ENCODE data around the gene HCAR2.
"Not testable (repeated sequence)": the region's sequence is repeated elsewhere in the genome, so short reads cannot be mapped to it uniquely, and the experiment has no call there.

The HCAR2 gene

GRCh38 chr12:122702890-122703611 lies at the start of gene HCAR2:
HCAR2 (minus strand) TSS chr12:122703357; CDS start chr12:122703283, 74 bp downstream.
- not testable (repeated sequence) for DNase-seq

DNA sequence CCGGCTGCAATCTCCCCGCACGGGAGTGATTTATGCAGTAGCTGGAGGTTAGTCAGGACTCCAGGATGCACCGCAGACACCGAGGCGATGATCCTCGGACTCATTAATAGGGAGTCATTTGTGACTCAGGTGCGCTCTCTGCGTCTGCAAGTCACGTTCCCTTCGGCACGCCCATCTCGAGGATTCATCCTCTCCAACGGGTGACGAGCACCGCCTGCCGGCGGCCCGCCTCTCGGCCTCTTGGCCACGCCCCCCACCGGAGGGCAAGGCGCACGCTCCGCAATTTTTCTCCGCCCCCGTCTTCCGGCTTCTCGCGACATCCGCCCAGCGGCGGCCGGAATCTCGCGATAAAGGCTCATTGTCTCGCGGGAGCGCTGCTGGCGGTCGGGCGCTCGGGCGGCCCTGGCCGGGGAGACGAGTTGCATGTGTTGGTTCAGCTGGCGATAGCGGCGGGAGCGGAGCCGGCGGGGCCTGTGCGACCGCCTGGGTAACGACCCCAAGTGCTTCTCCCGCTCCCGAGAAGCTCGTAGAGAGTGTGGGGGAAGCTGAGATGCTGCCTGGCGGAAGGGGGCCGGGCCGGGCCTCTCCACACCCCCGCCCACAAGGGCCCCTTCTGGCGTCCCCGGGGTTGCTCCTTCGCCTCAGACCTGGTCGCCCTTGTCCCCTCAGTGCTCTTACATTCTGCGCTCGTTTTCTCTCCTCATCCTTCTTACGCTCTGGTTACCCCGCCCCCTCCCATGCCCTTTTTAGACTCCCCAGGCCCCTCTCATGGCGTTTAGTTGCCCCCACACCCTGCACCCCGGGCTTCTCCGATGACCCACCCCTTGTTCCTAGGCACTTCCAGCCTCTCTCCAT lies 49.5 kb upstream of the HCAR2 start, which contains the start of gene DENR:
TSS of gene DENR (plus strand) at position 361 of the 855 bp plus-strand sequence. CDS start 878 bp downstream, outside the sequence.
- peak; percentile 94 for DNase-seq

- DNase-seq: not testable (repeated sequence)
These were observed 47.8 kb upstream of the HCAR2 start for GRCh38 chr12:122750781-122751515.

DNA sequence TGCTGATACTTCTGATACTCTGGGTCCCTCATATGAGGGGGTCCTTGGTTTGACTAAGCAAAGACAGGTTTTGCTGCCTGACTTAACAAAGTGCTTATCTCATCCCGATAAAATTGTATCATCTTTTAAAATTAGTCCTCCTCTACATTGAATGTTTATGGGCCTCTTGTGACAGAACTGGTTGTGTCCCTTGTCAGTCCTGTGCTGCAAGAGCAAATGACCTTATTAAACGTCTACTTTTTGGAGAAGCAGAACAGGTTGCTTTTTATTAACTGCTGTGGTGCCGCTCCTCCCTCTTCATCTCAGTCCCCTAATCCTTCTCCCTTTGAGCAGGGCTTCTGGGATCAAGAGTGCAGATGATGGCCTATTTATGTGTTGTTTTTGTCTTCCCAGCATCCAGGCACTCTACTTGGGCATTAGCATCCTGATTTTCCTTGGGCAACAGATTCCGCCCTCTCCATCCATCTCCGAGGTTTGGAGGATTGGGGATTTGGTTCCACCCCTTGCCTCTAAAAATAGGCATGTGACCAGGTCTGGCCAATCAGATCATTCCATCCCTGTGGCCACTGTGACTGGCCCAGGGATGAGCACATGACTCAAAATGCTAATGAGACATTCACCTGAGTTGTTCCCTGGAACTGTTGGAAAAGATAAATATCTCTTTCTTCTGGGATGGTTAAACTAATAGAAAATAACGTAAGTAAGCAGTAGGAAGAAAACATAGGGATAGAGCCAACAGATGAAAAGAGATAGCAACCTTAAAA lies 46.6 kb upstream of the HCAR2 start:
- DNase-seq: no peak

GRCh38 chr12:122747224-122748135 lies 44.3 kb upstream of the HCAR2 start:
- DNase-seq: no peak

DNA sequence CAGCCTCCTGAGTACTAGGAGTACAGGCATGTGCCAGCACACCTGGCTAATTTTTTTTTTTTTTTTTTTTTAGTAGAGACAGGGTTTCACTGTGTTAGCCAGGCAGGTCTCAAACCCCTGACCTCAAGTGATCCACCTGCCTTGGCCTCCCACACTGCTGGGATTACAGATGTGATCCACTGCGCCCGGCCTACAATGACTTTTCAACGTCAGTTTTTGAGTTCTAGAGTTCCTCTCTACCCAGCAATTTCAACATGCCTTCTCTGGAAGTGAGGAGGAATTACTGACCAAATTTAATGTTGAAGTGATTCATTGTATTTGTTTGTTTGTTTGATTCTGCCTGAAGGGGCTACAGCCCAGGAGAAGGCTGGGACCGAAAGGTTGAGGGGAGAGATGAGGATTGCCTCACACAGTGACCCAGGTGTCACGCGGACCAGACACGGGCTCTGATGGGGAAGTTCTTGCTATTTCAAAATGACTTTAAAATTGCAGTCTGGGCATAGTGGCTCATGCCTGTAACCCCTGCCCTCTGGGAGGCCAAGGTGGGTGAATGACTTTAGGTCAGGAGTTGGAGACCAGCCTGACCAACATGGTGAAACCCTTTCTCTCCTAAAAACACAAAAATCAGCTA lies 40.9 kb upstream of the HCAR2 start:
- no peak for DNase-seq

DNA sequence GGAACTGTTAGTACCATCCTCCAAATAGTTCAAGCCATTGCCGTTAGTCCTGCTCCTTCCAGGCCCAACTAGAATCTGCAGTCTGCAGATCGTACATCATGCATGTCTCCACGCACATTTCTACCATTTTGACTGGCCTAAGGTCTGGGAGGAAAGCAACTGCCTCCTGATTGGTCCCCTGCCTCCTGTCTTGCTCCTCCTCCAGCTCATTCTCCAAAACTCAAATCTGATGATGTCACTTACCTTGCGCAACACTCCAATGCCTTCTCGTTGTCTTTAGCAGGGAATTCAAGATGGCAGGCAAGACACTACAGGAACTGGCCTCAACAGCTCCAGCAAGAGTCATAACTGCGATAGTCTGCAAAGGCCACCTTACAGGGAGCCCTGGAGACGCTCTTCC lies 37.2 kb upstream of the HCAR2 start:
- DNase-seq: no peak

DNA sequence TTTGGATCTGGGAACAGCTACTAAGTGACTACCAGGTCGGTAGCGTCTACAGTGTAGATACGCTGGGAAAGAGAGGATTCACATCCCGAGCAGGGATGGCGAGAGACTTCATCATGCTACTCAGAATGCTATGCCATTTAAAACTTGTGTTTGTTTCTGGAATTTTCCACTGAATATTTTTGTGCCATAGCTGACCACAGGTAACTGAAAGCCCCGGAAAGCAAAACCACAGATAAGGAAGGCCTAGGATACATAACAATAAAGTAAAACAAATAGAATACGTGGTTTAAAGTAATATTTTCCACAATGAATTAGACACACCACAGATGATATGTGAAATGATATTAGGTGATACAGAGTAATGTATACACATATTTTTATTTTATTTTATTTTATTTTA lies 35.4 kb upstream of the HCAR2 start:
- DNase-seq: no peak

DNA sequence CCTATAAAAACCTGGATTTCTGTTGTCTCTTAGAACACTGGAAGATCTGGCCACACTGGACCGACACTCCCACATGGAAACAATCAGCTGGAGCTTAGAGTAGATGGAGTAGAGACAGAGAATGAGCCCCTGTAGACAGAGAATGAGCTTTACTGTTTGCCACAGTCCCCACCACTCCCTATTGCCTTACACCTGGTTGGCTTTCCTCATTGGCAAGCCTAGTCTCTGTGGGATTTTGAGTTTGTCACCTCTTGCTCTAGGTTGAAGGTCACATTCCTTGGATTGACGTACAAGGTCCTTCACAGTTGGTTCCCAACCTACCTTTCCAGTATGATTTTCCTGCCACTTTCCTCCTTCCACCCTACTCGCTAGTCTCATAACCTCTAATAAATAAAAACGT lies 29.5 kb upstream of the HCAR2 start:
- DNase-seq: no peak

GRCh38 chr12:122732170-122732569 lies 29.0 kb upstream of the HCAR2 start:
- DNase-seq: no peak

GRCh38 chr12:122730215-122731014 lies 27.3 kb upstream of the HCAR2 start, which contains the start of gene HCAR1:
HCAR1 (minus strand) TSS chr12:122730844; CDS start chr12:122730339, 505 bp downstream.
- no peak for DNase-seq

DNA sequence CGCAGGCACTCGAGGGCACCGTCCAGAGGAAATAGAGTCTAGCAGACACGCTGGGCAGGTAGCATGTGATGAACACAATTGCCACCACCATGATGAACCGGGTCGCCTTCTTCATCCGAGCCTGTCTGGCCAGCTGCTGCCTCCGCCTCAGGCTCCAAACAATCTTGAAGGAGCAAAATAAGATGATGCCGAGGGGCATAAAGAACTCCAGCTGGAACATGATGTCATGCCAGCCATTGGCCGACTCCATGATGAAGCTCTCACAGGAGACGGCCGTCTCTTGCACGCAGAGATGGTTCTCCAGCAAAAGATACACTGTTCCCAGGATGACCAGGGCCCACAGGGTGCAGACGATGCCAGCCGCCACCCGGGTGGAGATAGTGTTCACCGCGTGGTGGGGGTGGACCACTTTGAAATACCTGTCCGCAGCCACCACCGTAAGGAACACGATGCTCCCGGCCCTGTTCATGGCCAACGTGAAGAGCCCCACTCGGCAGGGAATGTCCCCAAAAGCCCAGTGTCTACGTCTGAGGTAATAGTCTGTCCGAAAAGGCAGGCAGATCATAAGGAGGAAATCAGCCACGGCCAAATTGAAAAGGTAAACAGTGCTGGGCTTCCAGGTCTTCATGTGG lies 26.5 kb upstream of the HCAR2 start:
- DNase-seq: no peak

GRCh38 chr12:122726080-122726558 lies 23.0 kb upstream of the HCAR2 start:
- no peak for DNase-seq

DNA sequence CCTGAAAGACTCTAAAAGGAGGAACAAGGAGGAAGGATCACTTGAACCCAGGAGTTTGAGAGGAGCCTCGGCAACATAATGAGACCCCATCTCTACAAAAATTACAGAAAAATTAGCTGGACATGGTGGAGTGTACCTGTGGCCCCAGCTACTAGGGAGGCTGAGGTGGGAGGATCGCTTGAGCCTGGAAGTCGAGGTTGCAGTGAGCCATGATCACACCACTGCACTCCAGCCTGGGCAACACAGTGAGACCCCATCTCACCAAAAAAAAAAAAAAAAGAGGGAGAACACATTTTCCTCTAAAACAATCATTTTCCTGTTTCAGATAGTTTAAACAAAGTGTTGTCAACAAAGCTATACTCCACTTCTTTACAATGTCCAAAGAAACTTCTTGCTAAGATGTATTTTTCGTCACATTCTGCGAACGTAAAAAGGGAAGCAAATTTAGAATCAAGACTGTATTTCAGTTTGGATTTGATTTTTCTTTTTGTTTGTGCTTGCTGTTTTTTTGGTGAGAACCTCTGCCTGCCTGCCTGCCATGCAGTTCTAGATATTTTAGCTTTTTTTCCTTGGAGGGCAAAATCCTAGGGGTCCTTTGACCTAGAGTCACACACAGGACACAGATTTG lies 22.4 kb upstream of the HCAR2 start:
- no peak for DNase-seq

- DNase-seq: no peak
These were observed 21.6 kb upstream of the HCAR2 start for GRCh38 chr12:122724641-122725243.

GRCh38 chr12:122722387-122722786 lies 19.2 kb upstream of the HCAR2 start:
- no peak for DNase-seq

- no peak for DNase-seq
These were observed 17.9 kb upstream of the HCAR2 start for GRCh38 chr12:122721057-122721545.

- DNase-seq: not testable (repeated sequence)
These were observed 13.5 kb upstream of the HCAR2 start, which contains the start of gene HCAR3 for GRCh38 chr12:122716658-122717057. HCAR3 (minus strand) TSS chr12:122716811; CDS start chr12:122716737, 74 bp downstream.
